ENCODE data around the gene CAMK2A.

GRCh38 chr5:150315245-150315644 lies 25.7 kb upstream of the CAMK2A start:
- no peak for TF ChIP-seq POLR2A (IDR thresholded peaks at IDR 0.05)
- TF ChIP-seq, protein P1, sequence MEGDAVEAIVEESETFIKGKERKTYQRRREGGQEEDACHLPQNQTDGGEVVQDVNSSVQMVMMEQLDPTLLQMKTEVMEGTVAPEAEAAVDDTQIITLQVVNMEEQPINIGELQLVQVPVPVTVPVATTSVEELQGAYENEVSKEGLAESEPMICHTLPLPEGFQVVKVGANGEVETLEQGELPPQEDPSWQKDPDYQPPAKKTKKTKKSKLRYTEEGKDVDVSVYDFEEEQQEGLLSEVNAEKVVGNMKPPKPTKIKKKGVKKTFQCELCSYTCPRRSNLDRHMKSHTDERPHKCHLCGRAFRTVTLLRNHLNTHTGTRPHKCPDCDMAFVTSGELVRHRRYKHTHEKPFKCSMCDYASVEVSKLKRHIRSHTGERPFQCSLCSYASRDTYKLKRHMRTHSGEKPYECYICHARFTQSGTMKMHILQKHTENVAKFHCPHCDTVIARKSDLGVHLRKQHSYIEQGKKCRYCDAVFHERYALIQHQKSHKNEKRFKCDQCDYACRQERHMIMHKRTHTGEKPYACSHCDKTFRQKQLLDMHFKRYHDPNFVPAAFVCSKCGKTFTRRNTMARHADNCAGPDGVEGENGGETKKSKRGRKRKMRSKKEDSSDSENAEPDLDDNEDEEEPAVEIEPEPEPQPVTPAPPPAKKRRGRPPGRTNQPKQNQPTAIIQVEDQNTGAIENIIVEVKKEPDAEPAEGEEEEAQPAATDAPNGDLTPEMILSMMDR (IDR thresholded peaks at IDR 0.05): no peak

Data from testis (tissue), 2 donors.